Activated naive CD4-positive, alpha-beta T cell treated with anti-CD3 and anti-CD28 coated beads, Interleukin-2, amount 50 U/mL, for 16 hours (primary cell): ENCODE results near the gene SEPTIN1.
"Not testable (repeated sequence)": the region's sequence is repeated elsewhere in the genome, so short reads cannot be mapped to it uniquely, and the experiment has no call there.

Source experiments
- DNase-seq: peaks from one replicate; pipeline ENCODE4 v3.0.0-alpha.2; 2020

The SEPTIN1 gene

GRCh38 chr16:30399435-30400186 lies 17.2 kb upstream of the SEPTIN1 start:
- DNase-seq: no peak

GRCh38 chr16:30398661-30399434 lies 16.5 kb upstream of the SEPTIN1 start:
- no peak for DNase-seq

- no peak for DNase-seq
Measured at GRCh38 chr16:30397776-30398660, 15.7 kb upstream of the SEPTIN1 start.

- DNase-seq: no peak
Measured at GRCh38 chr16:30397056-30397455, 14.7 kb upstream of the SEPTIN1 start.

GRCh38 chr16:30396627-30397026 lies 14.3 kb upstream of the SEPTIN1 start:
- DNase-seq: not testable (repeated sequence)

- DNase-seq: no peak
Measured at GRCh38 chr16:30395992-30396585, 13.7 kb upstream of the SEPTIN1 start.

GRCh38 chr16:30395155-30395991 lies 13.0 kb upstream of the SEPTIN1 start, which contains the start of gene ZNF48:
TSS of gene ZNF48 (plus strand) at chr16:30395420. CDS start at chr16:30395795, 375 bp downstream.
- DNase-seq: peak; percentile 59

GRCh38 chr16:30394592-30395154 lies 12.3 kb upstream of the SEPTIN1 start:
- DNase-seq: no peak

GRCh38 chr16:30383521-30383920 lies 1.2 kb upstream of the SEPTIN1 start:
- DNase-seq: no peak

GRCh38 chr16:30381291-30382041 lies 895 bp downstream of the SEPTIN1 start:
- DNase-seq: no peak

GRCh38 chr16:30380803-30381208 lies 1.6 kb downstream of the SEPTIN1 start:
- DNase-seq: no peak

- no peak for DNase-seq
Measured at GRCh38 chr16:30380072-30380802, 2.1 kb downstream of the SEPTIN1 start.

GRCh38 chr16:30379158-30379783 lies 3.1 kb downstream of the SEPTIN1 start:
- no peak for DNase-seq

GRCh38 chr16:30378236-30379157 lies 3.9 kb downstream of the SEPTIN1 start:
- peak; percentile 99 for DNase-seq

- peak; percentile 87 for DNase-seq
Measured at GRCh38 chr16:30377812-30378235, 4.5 kb downstream of the SEPTIN1 start.

- no peak for DNase-seq
Measured at GRCh38 chr16:30377050-30377811, 5.1 kb downstream of the SEPTIN1 start.

- no peak for DNase-seq
Measured at GRCh38 chr16:30376461-30376902, 5.9 kb downstream of the SEPTIN1 start.
